NCI-H1694 treated with DMSO at 0.1 percent for 48 hours (cell line): Measurements from ENCODE around the gene TXNRD1.

Source experiments
- DNase-seq: peaks from one replicate; lab custom pipeline; 2025; lab: John Stamatoyannopoulos, UW

The TXNRD1 gene

GRCh38 chr12:104350211-104351056, 134.9 kb downstream of the TXNRD1 start:
- DNase-seq: no peak

- DNase-seq: no peak
Observed at GRCh38 chr12:104351057-104351983, 135.7 kb downstream of the TXNRD1 start.

- no peak for DNase-seq
Observed at GRCh38 chr12:104352106-104352713, 136.6 kb downstream of the TXNRD1 start.

- DNase-seq: no peak
Observed at GRCh38 chr12:104353012-104353981, 137.7 kb downstream of the TXNRD1 start.

GRCh38 chr12:104354167-104354867, 138.7 kb downstream of the TXNRD1 start:
- DNase-seq: no peak

GRCh38 chr12:104354868-104355570, 139.4 kb downstream of the TXNRD1 start:
- no peak for DNase-seq

GRCh38 chr12:104355630-104356029, 140.1 kb downstream of the TXNRD1 start:
- no peak for DNase-seq

GRCh38 chr12:104356231-104357115, 140.9 kb downstream of the TXNRD1 start:
- DNase-seq: no peak

- DNase-seq: no peak
Observed at GRCh38 chr12:104357421-104357952, 141.9 kb downstream of the TXNRD1 start.

GRCh38 chr12:104358353-104359003, 142.9 kb downstream of the TXNRD1 start:
- peak; percentile 47 for DNase-seq

- DNase-seq: no peak
Observed at GRCh38 chr12:104359216-104359615, 143.6 kb downstream of the TXNRD1 start.

- no peak for DNase-seq
Observed at GRCh38 chr12:104360157-104360556, 144.6 kb downstream of the TXNRD1 start.

- no peak for DNase-seq
Observed at GRCh38 chr12:104360983-104361707, 145.6 kb downstream of the TXNRD1 start.

- DNase-seq: no peak
Observed at GRCh38 chr12:104365921-104366410, 150.4 kb downstream of the TXNRD1 start.

- DNase-seq: no peak
Observed at GRCh38 chr12:104369708-104370107, 154.1 kb downstream of the TXNRD1 start.

- DNase-seq: no peak
Observed at GRCh38 chr12:104371043-104371870, 155.7 kb downstream of the TXNRD1 start.
